ENCODE data around the gene TNPO3.

DNA sequence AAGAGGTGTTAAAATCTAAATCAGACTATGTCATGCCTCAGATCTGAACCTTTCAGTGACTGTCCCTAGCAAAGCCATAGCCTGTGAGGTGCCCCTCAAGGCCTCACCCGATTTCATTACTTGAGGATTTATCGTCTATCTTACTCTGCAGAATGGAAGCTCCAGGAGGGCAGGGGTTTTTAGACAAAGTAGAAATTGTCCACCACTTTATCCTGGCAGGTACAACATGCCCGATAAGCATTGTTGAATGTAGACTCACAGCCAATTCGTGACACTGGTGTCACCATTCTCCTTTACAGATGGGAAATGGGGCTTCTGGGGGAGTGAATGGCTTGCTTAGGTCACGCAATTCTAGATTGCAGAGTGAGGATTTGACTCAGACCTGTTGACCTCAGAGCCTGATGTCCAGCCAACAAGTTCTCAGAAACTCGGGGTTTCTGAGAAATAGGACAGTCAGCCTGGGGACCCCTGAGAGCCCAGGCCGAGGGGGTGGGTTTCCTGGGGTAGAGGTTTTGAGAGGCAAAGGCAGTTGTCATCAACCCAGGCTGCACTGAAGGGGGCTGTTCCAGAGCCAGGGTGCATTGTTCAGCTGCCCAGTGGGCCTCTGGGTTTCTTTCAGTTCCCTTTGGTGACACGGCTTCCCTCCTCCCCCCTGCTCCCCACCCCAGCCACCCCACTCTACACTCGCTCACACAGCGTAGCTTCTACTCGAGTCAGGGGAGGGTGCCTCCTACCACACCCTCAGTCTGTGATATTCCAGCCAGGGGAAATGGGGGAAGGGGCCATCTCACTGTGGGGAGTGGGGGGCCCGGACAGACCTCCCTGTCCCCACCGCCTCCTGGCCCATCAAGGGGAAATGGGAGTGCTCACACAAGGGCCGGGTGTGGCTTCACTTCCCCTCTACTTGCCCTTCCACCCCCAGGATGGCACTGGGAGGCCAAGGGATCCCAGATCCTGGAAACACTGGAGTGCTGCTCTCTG lies 120.3 kb downstream of the TNPO3 start:
- TF ChIP-seq, protein P1, sequence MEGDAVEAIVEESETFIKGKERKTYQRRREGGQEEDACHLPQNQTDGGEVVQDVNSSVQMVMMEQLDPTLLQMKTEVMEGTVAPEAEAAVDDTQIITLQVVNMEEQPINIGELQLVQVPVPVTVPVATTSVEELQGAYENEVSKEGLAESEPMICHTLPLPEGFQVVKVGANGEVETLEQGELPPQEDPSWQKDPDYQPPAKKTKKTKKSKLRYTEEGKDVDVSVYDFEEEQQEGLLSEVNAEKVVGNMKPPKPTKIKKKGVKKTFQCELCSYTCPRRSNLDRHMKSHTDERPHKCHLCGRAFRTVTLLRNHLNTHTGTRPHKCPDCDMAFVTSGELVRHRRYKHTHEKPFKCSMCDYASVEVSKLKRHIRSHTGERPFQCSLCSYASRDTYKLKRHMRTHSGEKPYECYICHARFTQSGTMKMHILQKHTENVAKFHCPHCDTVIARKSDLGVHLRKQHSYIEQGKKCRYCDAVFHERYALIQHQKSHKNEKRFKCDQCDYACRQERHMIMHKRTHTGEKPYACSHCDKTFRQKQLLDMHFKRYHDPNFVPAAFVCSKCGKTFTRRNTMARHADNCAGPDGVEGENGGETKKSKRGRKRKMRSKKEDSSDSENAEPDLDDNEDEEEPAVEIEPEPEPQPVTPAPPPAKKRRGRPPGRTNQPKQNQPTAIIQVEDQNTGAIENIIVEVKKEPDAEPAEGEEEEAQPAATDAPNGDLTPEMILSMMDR (IDR thresholded peaks at IDR 0.05), result no peak
- no peak for TF ChIP-seq POLR2A (IDR thresholded peaks at IDR 0.05)

Measured in adrenal gland (tissue), 5 donors.